Loucy (cell line): ENCODE measurements around the gene SLC23A2.

Experiments
- H2AFZ ChIP-seq: fragments of 200-600 bp; sonication (generic); 2 replicates; pipeline ENCODE4 v1.6.0; 2016; ENCODE audit warnings: antibody characterized with exemption, mild to moderate bottlenecking, low read length, moderate library complexity
- H3F3A ChIP-seq: fragments of 200-600 bp; 2 replicates; pipeline ENCODE4 v1.6.0; 2016; ENCODE audit warnings: antibody characterized with exemption, low read depth, mild to moderate bottlenecking
- H3K27me3 ChIP-seq: fragments of 200-600 bp; sonication (generic); 2 replicates; pipeline ENCODE4 v1.6.1; 2014; ENCODE audit warnings: low read length, mild to moderate bottlenecking; ENCODE audit not compliant: insufficient read depth, poor library complexity, severe bottlenecking
- H3K36me3 ChIP-seq: fragments of 200-600 bp; sonication (generic); 2 replicates; pipeline ENCODE4 v1.6.1; 2016; ENCODE audit warnings: low read length; ENCODE audit not compliant: insufficient read depth
- H3K4me1 ChIP-seq: fragments of 200-600 bp; sonication (generic); 2 replicates; pipeline ENCODE4 v1.5.1; 2014; ENCODE audit warnings: low read length, mild to moderate bottlenecking; ENCODE audit not compliant: insufficient read depth, poor library complexity, severe bottlenecking
- H3K4me2 ChIP-seq: fragments of 200-600 bp; sonication (generic); 2 replicates; pipeline ENCODE4 v1.6.0; 2014; ENCODE audit warnings: antibody characterized with exemption, low read length, low read depth, mild to moderate bottlenecking; ENCODE audit not compliant: poor library complexity, severe bottlenecking
- H3K4me3 ChIP-seq: fragments of 200-600 bp; sonication (generic); 2 replicates; pipeline ENCODE4 v1.5.1; 2014; ENCODE audit warnings: low read length, mild to moderate bottlenecking, mixed read lengths; ENCODE audit not compliant: poor library complexity, severe bottlenecking
- H3K79me2 ChIP-seq: fragments of 200-600 bp; sonication (generic); 2 replicates; pipeline ENCODE4 v1.6.1; 2014; ENCODE audit warnings: low read length; ENCODE audit not compliant: insufficient read depth
- H3K9ac ChIP-seq: fragments of 200-600 bp; sonication (generic); 2 replicates; pipeline ENCODE4 v1.6.0; 2014; ENCODE audit warnings: mild to moderate bottlenecking, low read depth, low read length, moderate library complexity; ENCODE audit not compliant: poor library complexity, severe bottlenecking
- H3K9me2 ChIP-seq: fragments of 200-600 bp; sonication (generic); replicated peaks from 2 replicates; pipeline ENCODE4 v1.6.1; 2016; ENCODE audit warnings: low read depth, low read length, mixed read lengths
- H3K9me3 ChIP-seq: fragments of 200-600 bp; sonication (generic); 2 replicates; pipeline ENCODE4 v1.6.1; 2014; ENCODE audit warnings: mild to moderate bottlenecking, antibody characterized with exemption, low read length, low read depth; ENCODE audit not compliant: insufficient read depth
- H4K20me1 ChIP-seq: fragments of 200-600 bp; sonication (generic); 2 replicates; pipeline ENCODE4 v1.6.0; 2014; ENCODE audit warnings: antibody characterized with exemption, low read length, mild to moderate bottlenecking; ENCODE audit not compliant: insufficient read depth, poor library complexity, severe bottlenecking
- EZH2phosphoT487 ChIP-seq: fragments of 200-600 bp; IDR thresholded peaks from 2 replicates; pipeline ENCODE4 v1.6.1; 2018; ENCODE audit warnings: antibody characterized with exemption, mild to moderate bottlenecking, moderate library complexity, borderline replicate concordance
- TF ChIP-seq, protein P1 (sequence below): fragments of 200-600 bp; sonication (generic); conservative IDR thresholded peaks from 2 replicates; pipeline ENCODE4 v1.5.1; 2014; ENCODE audit warnings: mild to moderate bottlenecking, antibody characterized with exemption, low read length

Gene SLC23A2

DNA sequence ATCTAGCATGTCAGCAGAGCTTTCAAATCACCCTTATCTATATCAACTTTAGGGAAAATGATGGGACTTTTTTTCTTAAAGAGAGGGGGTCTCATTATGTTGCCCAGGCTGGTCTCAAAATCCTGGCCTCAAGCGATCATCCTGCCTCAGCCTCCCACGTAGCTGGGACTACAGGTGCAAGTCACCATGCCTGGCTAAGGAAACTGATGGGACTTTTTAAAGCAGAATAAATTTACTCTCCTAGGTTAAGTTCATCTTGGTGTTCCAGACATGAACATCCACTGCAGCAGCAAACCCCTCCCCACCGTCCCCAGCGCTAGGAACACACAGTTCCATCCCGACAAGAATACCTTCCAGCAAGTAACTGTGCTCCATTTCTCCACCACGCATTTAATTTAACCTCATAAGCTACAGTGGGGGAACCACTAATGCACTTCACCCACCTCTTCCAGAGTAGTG lies 64.9 kb downstream of the SLC23A2 start:
- H4K20me1 ChIP-seq = no peaks in the 10 kb centered on the region
- H3K9me3 ChIP-seq = no peaks in the 10 kb centered on the region
- H3K79me2 ChIP-seq = peaks cover 15% of the 10 kb centered on the region; the same call in 1 of the 2 replicates
- H3K36me3 ChIP-seq = peaks cover 13% of the 10 kb centered on the region; the same call in 1 of the 2 replicates
- H3K4me3 ChIP-seq = no peak overlapping the region
- no peaks in the 10 kb centered on the region for H3K9me2 ChIP-seq
- TF ChIP-seq, protein P1, sequence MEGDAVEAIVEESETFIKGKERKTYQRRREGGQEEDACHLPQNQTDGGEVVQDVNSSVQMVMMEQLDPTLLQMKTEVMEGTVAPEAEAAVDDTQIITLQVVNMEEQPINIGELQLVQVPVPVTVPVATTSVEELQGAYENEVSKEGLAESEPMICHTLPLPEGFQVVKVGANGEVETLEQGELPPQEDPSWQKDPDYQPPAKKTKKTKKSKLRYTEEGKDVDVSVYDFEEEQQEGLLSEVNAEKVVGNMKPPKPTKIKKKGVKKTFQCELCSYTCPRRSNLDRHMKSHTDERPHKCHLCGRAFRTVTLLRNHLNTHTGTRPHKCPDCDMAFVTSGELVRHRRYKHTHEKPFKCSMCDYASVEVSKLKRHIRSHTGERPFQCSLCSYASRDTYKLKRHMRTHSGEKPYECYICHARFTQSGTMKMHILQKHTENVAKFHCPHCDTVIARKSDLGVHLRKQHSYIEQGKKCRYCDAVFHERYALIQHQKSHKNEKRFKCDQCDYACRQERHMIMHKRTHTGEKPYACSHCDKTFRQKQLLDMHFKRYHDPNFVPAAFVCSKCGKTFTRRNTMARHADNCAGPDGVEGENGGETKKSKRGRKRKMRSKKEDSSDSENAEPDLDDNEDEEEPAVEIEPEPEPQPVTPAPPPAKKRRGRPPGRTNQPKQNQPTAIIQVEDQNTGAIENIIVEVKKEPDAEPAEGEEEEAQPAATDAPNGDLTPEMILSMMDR = no peak
- no peak for TF ChIP-seq EZH2phosphoT487
- H3K9ac ChIP-seq = no peak overlapping the region
- no peaks in the 10 kb centered on the region for H3K4me1 ChIP-seq
- no peak overlapping the region for H3K4me2 ChIP-seq
- no peak overlapping the region for H2AFZ ChIP-seq
- no peaks in the 10 kb centered on the region for H3K27me3 ChIP-seq
- no peaks in the 10 kb centered on the region for H3F3A ChIP-seq

DNA sequence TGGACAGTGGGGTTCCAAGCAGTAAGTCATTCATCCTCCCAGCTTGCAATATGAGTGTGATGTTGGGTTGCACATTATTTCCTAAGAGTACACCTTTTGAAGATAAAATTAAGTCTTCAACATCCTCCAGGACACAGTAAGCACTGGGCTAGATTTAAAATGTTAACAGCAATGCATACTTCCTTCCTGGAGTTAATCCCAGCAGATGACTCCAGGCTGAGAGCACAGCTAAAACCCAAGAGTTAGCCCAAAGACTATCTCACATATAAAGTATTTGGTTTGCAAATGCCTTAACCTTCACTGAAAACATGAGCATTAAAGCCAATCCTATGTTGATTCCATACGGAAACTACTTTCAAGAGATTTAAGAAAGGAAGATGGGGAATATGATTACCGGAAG lies 69.2 kb downstream of the SLC23A2 start:
- Histone ChIP-seq H3K4me2 (no peak overlapping the region), H4K20me1 (no peaks in the 10 kb centered on the region), H3K27me3 (no peaks in the 10 kb centered on the region), H3K9me2 (no peaks in the 10 kb centered on the region), H3K9me3 (no peaks in the 10 kb centered on the region), H3K36me3 (peaks cover 25% of the 10 kb centered on the region; the same call in 1 of the 2 replicates), H3K4me3 (no peak overlapping the region), H3K4me1 (no peaks in the 10 kb centered on the region), H3K9ac (no peak overlapping the region), H3F3A (no peaks in the 10 kb centered on the region), H2AFZ (no peak overlapping the region), H3K79me2 (peaks cover 7% of the 10 kb centered on the region; the same call in 1 of the 2 replicates)
- TF ChIP-seq EZH2phosphoT487 = no peak
- TF ChIP-seq, protein P1 = no peak

DNA sequence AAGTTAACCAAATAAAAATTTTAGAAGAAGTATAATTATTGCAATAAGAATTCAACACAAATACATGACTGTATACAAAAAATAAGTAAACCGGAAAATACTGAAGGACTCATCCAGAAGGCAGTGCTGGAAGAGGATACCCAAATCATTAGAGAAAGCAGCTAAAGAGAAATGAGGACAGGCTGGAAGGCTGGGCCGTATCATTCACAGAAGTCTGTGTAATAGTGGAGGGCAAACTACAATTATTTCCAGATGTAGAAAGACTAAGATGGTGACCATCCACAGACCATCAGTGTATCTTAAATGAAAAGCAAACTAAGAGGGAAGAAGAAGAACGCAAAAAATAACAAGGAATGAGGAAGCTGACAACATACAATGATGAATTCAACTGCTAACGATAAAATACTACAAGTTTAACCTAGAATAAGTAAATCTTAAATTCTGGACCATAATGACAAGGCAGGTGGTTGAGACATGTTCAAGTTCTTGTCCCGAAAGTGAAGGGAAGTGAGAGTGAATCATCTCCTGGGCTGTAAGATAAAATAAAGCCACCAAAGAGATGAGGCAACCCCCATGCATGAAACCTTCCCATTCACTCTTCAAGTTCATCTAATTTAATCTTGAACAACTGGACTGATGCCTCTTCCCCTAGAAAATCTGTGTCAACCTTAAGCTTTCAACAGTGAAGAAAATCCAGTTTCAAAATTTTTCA lies 71.5 kb downstream of the SLC23A2 start:
- Histone ChIP-seq H3K9me2 (no peaks in the 10 kb centered on the region), H3K36me3 (peaks cover 25% of the 10 kb centered on the region; the same call in 1 of the 2 replicates), H3K9ac (no peak overlapping the region), H3K4me2 (no peak overlapping the region), H2AFZ (no peak overlapping the region), H4K20me1 (no peaks in the 10 kb centered on the region), H3K4me1 (no peaks in the 10 kb centered on the region), H3F3A (no peaks in the 10 kb centered on the region), H3K27me3 (no peaks in the 10 kb centered on the region), H3K9me3 (no peaks in the 10 kb centered on the region), H3K79me2 (no peaks in the 10 kb centered on the region), H3K4me3 (no peak overlapping the region)
- no peak for TF ChIP-seq EZH2phosphoT487
- TF ChIP-seq, protein P1 = no peak
